H1 (cell line): Measurements from ENCODE around the gene MAMSTR.

ENCODE experiments used
- CBX5 ChIP-seq: fragments of 300-800, 300-1000 bp; sonication (generic); IDR thresholded peaks from 2 replicates; pipeline ENCODE4 v1.7.1; 2016; ENCODE audit warnings: antibody characterized with exemption, low read length, low read depth
- EP300 ChIP-seq, 2 experiments: IDR thresholded peaks; 1 replicate in 1 of 2; 2 replicates in 1 of 2; pipeline ENCODE4 v1.6.1; 2011 to 2012; ENCODE audit warnings: low read depth in 2 of 2, low read length in 2 of 2, mild to moderate bottlenecking in 2 of 2, borderline replicate concordance in 1 of 2, inconsistent platforms in 1 of 2, moderate library complexity in 1 of 2
- HDAC2 ChIP-seq, 2 experiments: fragments of 300-600 bp in 1 of 2; sonication (generic) in 1 of 2; IDR thresholded peaks; 2 replicates each; pipeline ENCODE4 v1.6.1; 2011 to 2012; ENCODE audit warnings: low read depth in 2 of 2, low read length in 2 of 2, mild to moderate bottlenecking in 2 of 2, moderate library complexity in 2 of 2, borderline replicate concordance in 1 of 2, inconsistent platforms in 1 of 2
- POLR2A ChIP-seq, 2 experiments: IDR thresholded peaks; 1 replicate in 1 of 2; 2 replicates in 1 of 2; pipeline ENCODE4 v1.6.1; 2011; ENCODE audit warnings: low read depth in 2 of 2, low read length in 2 of 2, mild to moderate bottlenecking in 2 of 2; ENCODE audit errors: control extremely low read depth in 1 of 2
- POLR2AphosphoS5 ChIP-seq: IDR thresholded peaks from 2 replicates; pipeline ENCODE4 v1.6.1; 2011; ENCODE audit warnings: low read depth, low read length
- SUZ12 ChIP-seq: fragments of 200-600 bp; sonication (generic); IDR thresholded peaks from 2 replicates; pipeline ENCODE4 v1.6.1; 2012; ENCODE audit warnings: mild to moderate bottlenecking, inconsistent platforms, low read length, moderate library complexity, mixed read lengths
- ZNF274 ChIP-seq: IDR thresholded peaks from 2 replicates; pipeline ENCODE4 v1.7.0; 2012; ENCODE audit warnings: low read length, borderline replicate concordance; ENCODE audit errors: extremely low read depth
- TF ChIP-seq, protein P1 (sequence below), 3 experiments: IDR thresholded peaks; 1 replicate in 2 of 3; 2 replicates in 1 of 3; pipeline versions ENCODE4 v1.5.1 to v1.6.1; 2011; ENCODE audit warnings: low read length in 3 of 3, mild to moderate bottlenecking in 3 of 3, inconsistent platforms in 2 of 3, low read depth in 1 of 3, moderate library complexity in 1 of 3; ENCODE audit not compliant: insufficient read depth in 1 of 3; ENCODE audit errors: control extremely low read depth in 1 of 3
- TF ChIP-seq, protein P2 (sequence below): IDR thresholded peaks from 2 replicates; pipeline ENCODE4 v1.6.1; 2011; ENCODE audit warnings: low read length, improper control_type of control experiment

DNA sequence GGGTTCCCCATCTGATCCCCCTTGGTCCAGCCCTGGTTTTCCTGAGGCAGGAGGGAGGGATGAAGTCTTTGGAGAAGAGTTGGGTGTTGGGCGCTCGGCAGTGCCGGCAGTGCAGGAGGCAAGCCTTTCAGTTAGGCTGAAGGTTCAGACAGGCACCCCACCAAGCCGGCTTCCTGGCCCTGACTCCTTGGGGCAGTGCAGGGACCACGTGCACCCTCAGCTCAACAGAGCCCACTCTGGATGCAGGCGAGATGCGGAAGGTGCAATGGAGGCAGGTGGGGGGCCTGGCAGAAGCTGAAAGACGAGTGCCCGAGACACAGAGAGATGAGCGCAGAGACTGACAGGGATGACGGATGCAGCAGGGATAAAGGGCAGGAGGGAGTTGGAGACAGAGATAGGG lies 11.1 kb downstream of the MAMSTR start:
- TF ChIP-seq POLR2A (IDR thresholded peaks at IDR 0.05; ENCODE audit: control extremely low read depth in 1 of 2, low read depth in 2 of 2, low read length in 2 of 2) (no peak), POLR2AphosphoS5 (no peak), SUZ12 (no peak), CBX5 (no peak), ZNF274 (no peak), EP300 (IDR thresholded peaks at IDR 0.05; ENCODE audit: borderline replicate concordance in 1 of 2, low read depth in 2 of 2, low read length in 2 of 2) (no peak), HDAC2 (IDR thresholded peaks at IDR 0.05; ENCODE audit: borderline replicate concordance in 1 of 2, low read depth in 2 of 2, low read length in 2 of 2) (no peak)
- TF ChIP-seq, protein P1, sequence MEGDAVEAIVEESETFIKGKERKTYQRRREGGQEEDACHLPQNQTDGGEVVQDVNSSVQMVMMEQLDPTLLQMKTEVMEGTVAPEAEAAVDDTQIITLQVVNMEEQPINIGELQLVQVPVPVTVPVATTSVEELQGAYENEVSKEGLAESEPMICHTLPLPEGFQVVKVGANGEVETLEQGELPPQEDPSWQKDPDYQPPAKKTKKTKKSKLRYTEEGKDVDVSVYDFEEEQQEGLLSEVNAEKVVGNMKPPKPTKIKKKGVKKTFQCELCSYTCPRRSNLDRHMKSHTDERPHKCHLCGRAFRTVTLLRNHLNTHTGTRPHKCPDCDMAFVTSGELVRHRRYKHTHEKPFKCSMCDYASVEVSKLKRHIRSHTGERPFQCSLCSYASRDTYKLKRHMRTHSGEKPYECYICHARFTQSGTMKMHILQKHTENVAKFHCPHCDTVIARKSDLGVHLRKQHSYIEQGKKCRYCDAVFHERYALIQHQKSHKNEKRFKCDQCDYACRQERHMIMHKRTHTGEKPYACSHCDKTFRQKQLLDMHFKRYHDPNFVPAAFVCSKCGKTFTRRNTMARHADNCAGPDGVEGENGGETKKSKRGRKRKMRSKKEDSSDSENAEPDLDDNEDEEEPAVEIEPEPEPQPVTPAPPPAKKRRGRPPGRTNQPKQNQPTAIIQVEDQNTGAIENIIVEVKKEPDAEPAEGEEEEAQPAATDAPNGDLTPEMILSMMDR (IDR thresholded peaks at IDR 0.05; ENCODE audit: control extremely low read depth in 1 of 3, insufficient read depth in 1 of 3, low read depth in 1 of 3, low read length in 3 of 3): no peak
- TF ChIP-seq, protein P2, sequence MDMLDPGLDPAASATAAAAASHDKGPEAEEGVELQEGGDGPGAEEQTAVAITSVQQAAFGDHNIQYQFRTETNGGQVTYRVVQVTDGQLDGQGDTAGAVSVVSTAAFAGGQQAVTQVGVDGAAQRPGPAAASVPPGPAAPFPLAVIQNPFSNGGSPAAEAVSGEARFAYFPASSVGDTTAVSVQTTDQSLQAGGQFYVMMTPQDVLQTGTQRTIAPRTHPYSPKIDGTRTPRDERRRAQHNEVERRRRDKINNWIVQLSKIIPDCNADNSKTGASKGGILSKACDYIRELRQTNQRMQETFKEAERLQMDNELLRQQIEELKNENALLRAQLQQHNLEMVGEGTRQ: no peak
